Large intestine (tissue), 3 donors: ENCODE results near the gene WDR6. TPM values are rescaled to one million over a fixed set of nuclear protein-coding genes. Genes with fewer than 3 reads are reported as not detected.

Source experiments
- DNase-seq, 2 donors: peaks; one replicate each; pipeline versions ENCODE4 v3.0.0 to v3.0.0-alpha.2; 2013
- H3K27ac ChIP-seq: one replicate; pipeline ENCODE4 v1.5.1; 2013; ENCODE audit warnings: low read length
- H3K27me3 ChIP-seq: 2 replicates; pipeline ENCODE4 v1.6.1; 2013; ENCODE audit warnings: low read length; ENCODE audit not compliant: control insufficient read depth, insufficient read depth
- H3K36me3 ChIP-seq: 2 replicates; pipeline ENCODE4 v1.6.1; 2013; ENCODE audit warnings: low read length; ENCODE audit not compliant: control insufficient read depth, insufficient read depth
- H3K4me1 ChIP-seq: one replicate; pipeline ENCODE4 v1.6.1; 2013; ENCODE audit warnings: low read length; ENCODE audit not compliant: control insufficient read depth, insufficient read depth
- H3K4me3 ChIP-seq: one replicate; pipeline ENCODE4 v1.5.1; 2013; ENCODE audit warnings: low read length
- H3K9me3 ChIP-seq: one replicate; pipeline ENCODE4 v1.6.1; 2013; ENCODE audit warnings: mild to moderate bottlenecking, low read depth, low read length, moderate library complexity; ENCODE audit not compliant: control insufficient read depth
- WGBS: methylation state at CpG from one replicate; pipeline ENCODE4 v1.1.5; 2013; ENCODE audit warnings: low lambda C conversion rate; ENCODE audit not compliant: insufficient coverage; 5-methylcytosine and 5-hydroxymethylcytosine counted together
- polyA plus RNA-seq: library from polyadenylated mRNA; unstranded; fragments of 120-200 nt; gene quantifications from one replicate; pipeline ENCODE4 v1.2.1, GENCODE V29; 2013

Gene WDR6
- polyA plus RNA-seq, 1 donor = 187 TPM

GRCh38 chr3:48974076-48974864 lies 32.9 kb upstream of the WDR6 start:
- no peak for DNase-seq
- H3K27me3 ChIP-seq = no peaks in the 10 kb centered on the region
- peaks cover 81% of the 10 kb centered on the region for H3K36me3 ChIP-seq
- WGBS = no CpG with 5 or more reads among the region's 10 CpGs
- H3K4me1 ChIP-seq = no peaks in the 10 kb centered on the region
- H3K9me3 ChIP-seq = no peaks in the 10 kb centered on the region
- H3K4me3 ChIP-seq = no peak overlapping the region
- H3K27ac ChIP-seq = no peak overlapping the region

- DNase-seq = no peak
- H3K27me3 ChIP-seq = no peaks in the 10 kb centered on the region
- H3K4me1 ChIP-seq = peaks cover 2% of the 10 kb centered on the region
- H3K27ac ChIP-seq = no peak overlapping the region
- WGBS = no CpG with 5 or more reads among the region's 3 CpGs
- peaks cover 84% of the 10 kb centered on the region for H3K36me3 ChIP-seq
- H3K9me3 ChIP-seq = no peaks in the 10 kb centered on the region
- no peak overlapping the region for H3K4me3 ChIP-seq
Measured at GRCh38 chr3:48979451-48979850, 27.7 kb upstream of the WDR6 start.

GRCh38 chr3:48980295-48980694 lies 26.9 kb upstream of the WDR6 start:
- WGBS = no CpG with 5 or more reads among the region's 4 CpGs

GRCh38 chr3:48982016-48982415 lies 25.2 kb upstream of the WDR6 start:
- Histone ChIP-seq H3K36me3 (peaks cover 79% of the 10 kb centered on the region), H3K27me3 (no peaks in the 10 kb centered on the region), H3K27ac (no peak overlapping the region), H3K9me3 (no peaks in the 10 kb centered on the region), H3K4me1 (peaks cover 2% of the 10 kb centered on the region), H3K4me3 (no peak overlapping the region)
- DNase-seq = no peak

More at GRCh38 chr3:48980295-48980694, 26.9 kb upstream of the WDR6 start:
- no peaks in the 10 kb centered on the region for H3K9me3 ChIP-seq
- H3K4me1 ChIP-seq = peaks cover 2% of the 10 kb centered on the region
- H3K27ac ChIP-seq = no peak overlapping the region
- no peaks in the 10 kb centered on the region for H3K27me3 ChIP-seq
- no peak for DNase-seq
- peaks cover 81% of the 10 kb centered on the region for H3K36me3 ChIP-seq
- H3K4me3 ChIP-seq = no peak overlapping the region

GRCh38 chr3:48982686-48983085 lies 24.5 kb upstream of the WDR6 start:
- H3K36me3 ChIP-seq = peaks cover 75% of the 10 kb centered on the region
- DNase-seq = no peak
- WGBS = no CpG with 5 or more reads among the region's 5 CpGs
- H3K27ac ChIP-seq = no peak overlapping the region
- peaks cover 2% of the 10 kb centered on the region for H3K4me1 ChIP-seq
- H3K4me3 ChIP-seq = no peak overlapping the region
- H3K27me3 ChIP-seq = no peaks in the 10 kb centered on the region
- H3K9me3 ChIP-seq = no peaks in the 10 kb centered on the region

- no CpG with 5 or more reads among the region's 4 CpGs for WGBS
- H3K36me3 ChIP-seq = peaks cover 70% of the 10 kb centered on the region
Measured at GRCh38 chr3:48983096-48983495, 24.1 kb upstream of the WDR6 start.

GRCh38 chr3:48984663-48985062 lies 22.5 kb upstream of the WDR6 start:
- peaks cover 59% of the 10 kb centered on the region for H3K36me3 ChIP-seq
- H3K4me3 ChIP-seq = no peak overlapping the region
- peaks cover 10% of the 10 kb centered on the region for H3K4me1 ChIP-seq
- no peaks in the 10 kb centered on the region for H3K9me3 ChIP-seq
- H3K27me3 ChIP-seq = no peaks in the 10 kb centered on the region
- H3K27ac ChIP-seq = peak overlapping the region; percentile 41
- peak in 1 of 2 donors; percentile 36 for DNase-seq

More at GRCh38 chr3:48983096-48983495, 24.1 kb upstream of the WDR6 start:
- H3K4me3 ChIP-seq = no peak overlapping the region
- no peak for DNase-seq
- no peaks in the 10 kb centered on the region for H3K9me3 ChIP-seq
- H3K27me3 ChIP-seq = no peaks in the 10 kb centered on the region
- peaks cover 2% of the 10 kb centered on the region for H3K4me1 ChIP-seq
- H3K27ac ChIP-seq = no peak overlapping the region

- WGBS = 100% methylated on average over 2 of the region's 7 CpGs
- Histone ChIP-seq H3K27me3 (no peaks in the 10 kb centered on the region), H3K27ac (no peak overlapping the region), H3K36me3 (peaks cover 48% of the 10 kb centered on the region), H3K4me3 (no peak overlapping the region), H3K4me1 (peaks cover 10% of the 10 kb centered on the region), H3K9me3 (no peaks in the 10 kb centered on the region)
- no peak for DNase-seq
Measured at GRCh38 chr3:48985831-48986376, 21.3 kb upstream of the WDR6 start.

GRCh38 chr3:48989126-48989795 lies 17.9 kb upstream of the WDR6 start:
- WGBS = no CpG with 5 or more reads among the region's 21 CpGs
- Histone ChIP-seq H3K9me3 (no peaks in the 10 kb centered on the region), H3K4me3 (peak overlapping the region; percentile 83), H3K36me3 (peaks cover 20% of the 10 kb centered on the region), H3K27ac (peak overlapping the region; percentile 96), H3K27me3 (no peaks in the 10 kb centered on the region), H3K4me1 (peaks cover 17% of the 10 kb centered on the region)
- DNase-seq = no peak

GRCh38 chr3:48989796-48990635 lies 17.2 kb upstream of the WDR6 start, which contains the start of gene P4HTM:
Gene P4HTM (plus strand): TSS chr3:48990241. CDS start chr3:48990257, 16 bp downstream.
- H3K4me3 ChIP-seq = peak within 1 kb of the TSS; percentile 87
- peaks cover 15% of the 10 kb centered on the region for H3K4me1 ChIP-seq
- peak; percentile 88 to 93 for DNase-seq
- no CpG with 5 or more reads among the region's 91 CpGs for WGBS
- peaks cover 17% of the 10 kb centered on the region for H3K36me3 ChIP-seq
- H3K9me3 ChIP-seq = no peaks in the 10 kb centered on the region
- H3K27ac ChIP-seq = peak within 1 kb of the TSS; percentile 96
- H3K27me3 ChIP-seq = no peaks in the 10 kb centered on the region
